ENCODE measurements around the gene MAP1S.

GRCh38 chr19:17684256-17684655, 35.0 kb upstream of the MAP1S start:
- TF ChIP-seq SUZ12 (IDR thresholded peaks at IDR 0.05; ENCODE audit: extremely low read depth, insufficient read depth, insufficient read length) (no peak), ZNF274 (IDR thresholded peaks at IDR 0.05; ENCODE audit: low read depth, low read length) (no peak)
